ENCODE measurements around the gene ZFHX2.

The ZFHX2 gene

DNA sequence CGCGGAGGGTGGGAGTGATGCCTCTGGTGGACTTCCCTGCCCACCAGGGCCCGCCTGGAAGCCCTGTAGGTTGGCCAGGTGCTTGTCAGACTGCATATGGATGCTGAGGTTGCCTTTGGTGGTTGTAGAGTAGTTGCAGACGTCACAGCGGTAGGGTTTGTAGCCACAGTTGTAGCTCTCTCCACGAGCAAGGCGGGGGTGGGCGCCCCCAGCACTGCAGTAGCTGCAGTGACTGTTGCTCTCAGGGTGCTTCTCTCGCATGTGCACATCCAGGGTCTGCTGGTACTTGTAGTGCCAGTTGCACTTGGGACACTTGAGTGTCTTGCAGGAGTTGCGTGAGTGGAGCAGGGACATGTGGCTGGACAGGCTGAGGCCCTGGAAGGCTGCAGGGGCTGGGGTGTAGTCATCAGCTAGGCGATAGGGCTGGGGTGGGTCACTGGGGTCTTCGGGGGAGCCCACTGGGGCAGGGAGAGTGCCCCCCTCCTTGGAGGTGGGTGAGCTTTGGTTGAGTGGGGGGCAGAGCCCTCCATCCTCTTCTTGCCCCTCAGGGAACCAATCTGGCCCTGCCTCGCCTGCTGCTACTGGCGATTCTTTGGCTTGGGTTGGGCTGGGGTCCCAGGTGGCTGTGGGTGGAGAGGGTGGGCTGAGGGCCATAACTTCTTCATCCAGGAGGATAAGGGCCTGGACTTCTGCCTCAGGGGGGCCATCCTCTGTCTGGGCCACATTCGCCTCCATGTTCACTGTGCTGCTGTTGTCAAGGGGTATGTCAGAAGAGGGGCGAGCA, 17.7 kb downstream of the ZFHX2 start:
- no peak for TF ChIP-seq POLR2A (IDR thresholded peaks at IDR 0.05; ENCODE audit: low read depth, low read length)
- no peak for FAIRE-seq

DNA sequence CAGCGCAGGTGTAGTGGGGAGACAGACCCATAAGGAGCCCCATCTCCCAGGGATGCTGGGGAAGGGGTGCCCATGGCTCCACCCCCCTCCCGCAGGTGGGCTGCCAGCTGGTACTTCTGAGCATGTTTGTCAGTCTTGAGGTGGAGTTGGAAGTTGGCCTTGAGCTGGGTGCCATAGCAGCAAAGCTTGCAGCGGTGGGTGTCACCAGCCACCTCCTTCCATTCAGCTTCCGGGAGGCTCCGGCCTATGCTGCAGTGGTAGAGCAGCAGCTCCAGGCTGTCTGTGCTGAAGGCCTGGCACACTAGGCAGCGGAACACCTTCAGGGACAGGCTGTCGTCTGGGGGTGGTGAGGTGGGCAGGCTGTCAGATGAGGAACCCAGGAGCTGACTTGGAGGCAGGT, 18.9 kb downstream of the ZFHX2 start:
- no peak for TF ChIP-seq POLR2A (IDR thresholded peaks at IDR 0.05; ENCODE audit: low read depth, low read length)
- DNase-seq (ENCODE audit: insufficient read length, low spot score), result no peak
- FAIRE-seq, result no peak

More for the DNA sequence above, 17.7 kb downstream of the ZFHX2 start:
- no peak for DNase-seq (ENCODE audit: insufficient read length, low spot score)

DNA sequence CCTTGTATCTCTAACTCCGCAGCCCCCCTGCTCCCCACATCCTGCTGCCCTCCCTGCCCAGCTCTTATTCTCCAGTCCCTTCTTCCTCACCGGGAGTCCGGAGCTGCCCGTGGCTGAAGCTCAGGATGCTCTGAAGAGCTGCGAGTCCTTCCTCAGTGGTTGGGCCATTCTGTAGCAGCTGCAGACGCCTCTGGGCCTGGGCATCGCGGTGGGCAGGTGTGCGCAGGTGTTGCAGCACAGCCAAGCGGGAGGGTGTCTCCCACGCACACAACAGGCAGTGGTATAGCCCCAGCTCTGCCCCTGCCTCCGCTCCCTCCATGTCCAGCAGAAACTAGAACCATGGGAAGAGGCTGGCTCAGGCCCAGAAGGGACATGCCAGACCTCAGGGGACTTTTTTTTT, 20.2 kb downstream of the ZFHX2 start:
- TF ChIP-seq POLR2A (IDR thresholded peaks at IDR 0.05; ENCODE audit: low read depth, low read length), result no peak
- FAIRE-seq (no peak), DNase-seq (ENCODE audit: insufficient read length, low spot score) (no peak)

DNA sequence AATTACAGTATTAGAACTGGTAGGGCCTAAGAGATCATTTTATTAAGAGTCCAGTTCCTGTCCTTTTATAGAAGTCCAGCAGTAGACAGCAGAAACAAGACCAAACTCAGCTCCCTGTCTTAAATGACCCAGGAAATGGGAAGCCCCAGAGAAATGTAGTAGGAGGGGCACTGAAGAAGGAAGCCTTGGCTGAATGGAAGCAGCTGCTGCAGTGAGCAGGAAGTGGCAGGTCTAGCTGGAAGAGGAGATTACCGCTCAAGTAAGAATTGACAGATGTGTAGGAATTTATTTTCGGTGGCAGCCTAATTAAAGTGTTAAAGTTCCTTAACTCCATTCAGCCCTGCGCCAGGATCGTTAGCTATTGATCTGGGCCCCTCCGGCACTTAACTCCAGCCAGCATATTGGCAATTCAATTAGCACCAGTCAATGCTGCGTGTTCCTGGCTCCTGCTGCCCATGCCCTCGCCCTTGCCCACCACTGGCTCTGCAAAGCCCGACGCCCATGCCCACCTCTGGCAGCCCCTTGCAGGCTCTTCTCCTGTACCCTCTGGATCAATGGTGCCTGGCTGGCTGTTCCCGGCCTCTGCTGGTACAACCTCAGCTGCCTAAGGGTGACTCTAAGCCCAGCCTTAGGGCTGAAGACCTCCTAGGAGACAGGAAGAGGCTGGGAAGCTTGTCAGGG, 21.1 kb downstream of the ZFHX2 start:
- no peak for DNase-seq (ENCODE audit: insufficient read length, low spot score)
- no peak for FAIRE-seq

DNA sequence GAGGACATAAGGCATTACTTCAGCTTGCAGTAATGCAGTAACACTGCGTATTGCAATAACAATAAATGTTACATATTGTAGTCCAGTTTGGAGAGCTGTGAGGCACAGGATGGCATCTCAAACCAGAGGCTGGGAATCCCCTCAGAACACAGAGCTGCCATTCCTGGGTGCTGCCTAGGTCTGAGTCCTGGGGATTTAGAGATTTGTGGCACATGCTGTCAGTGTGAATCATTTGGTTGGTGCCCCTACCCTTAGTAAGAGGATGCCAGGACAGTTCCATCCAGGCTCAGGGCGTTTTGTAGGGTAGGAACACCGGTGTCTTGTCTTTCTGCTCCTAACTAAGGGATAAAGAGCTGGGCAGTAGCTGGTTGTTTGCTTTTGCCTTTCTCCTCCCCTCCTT, 22.5 kb downstream of the ZFHX2 start:
- TF ChIP-seq POLR2A (IDR thresholded peaks at IDR 0.05; ENCODE audit: low read depth, low read length), result no peak
- DNase-seq (ENCODE audit: insufficient read length, low spot score) (no peak), FAIRE-seq (no peak)

More for the DNA sequence above, 21.1 kb downstream of the ZFHX2 start:
- no peak for TF ChIP-seq POLR2A (IDR thresholded peaks at IDR 0.05; ENCODE audit: low read depth, low read length)

DNA sequence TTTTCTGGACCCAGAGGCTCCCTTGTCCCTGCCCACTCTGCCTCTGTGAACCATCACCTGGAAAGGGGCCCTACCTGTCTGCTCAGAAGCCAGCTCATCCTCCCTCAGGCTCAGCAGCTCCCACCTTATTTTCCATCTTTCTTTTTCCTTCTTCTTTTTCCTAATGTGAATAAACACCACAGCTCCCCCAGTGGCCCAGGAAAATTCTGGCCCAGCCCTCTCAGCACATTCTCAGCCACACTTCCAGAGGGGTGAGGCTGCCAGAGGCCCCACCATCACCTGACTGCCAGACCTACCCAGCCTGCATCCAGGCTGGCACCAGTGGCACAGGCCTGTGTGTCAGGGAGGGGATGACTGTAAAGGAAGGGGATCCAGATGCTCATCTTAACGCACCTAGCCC, 23.0 kb downstream of the ZFHX2 start:
- DNase-seq (ENCODE audit: insufficient read length, low spot score) (no peak), FAIRE-seq (no peak)
- no peak for TF ChIP-seq POLR2A (IDR thresholded peaks at IDR 0.05; ENCODE audit: low read depth, low read length)

DNA sequence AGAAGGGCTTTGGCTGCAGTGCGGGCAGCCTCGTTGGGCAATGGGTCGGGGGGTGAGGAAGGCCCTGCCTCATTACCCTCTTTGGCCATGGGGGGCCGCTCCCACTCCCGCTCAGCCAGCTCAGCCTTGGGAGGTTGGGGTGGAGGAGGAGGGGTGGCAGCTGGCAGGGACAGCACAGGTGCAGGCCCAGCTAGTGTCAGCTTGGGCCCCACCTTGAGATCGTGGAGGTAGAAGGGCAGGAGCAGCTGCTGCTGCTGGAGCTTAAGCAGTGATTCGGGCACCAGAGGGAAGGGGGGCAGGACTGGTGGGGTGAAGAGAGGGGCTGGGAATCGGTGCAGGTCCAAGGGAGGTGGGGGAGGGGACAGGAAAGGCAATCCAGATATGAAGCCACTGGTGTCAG, 26.0 kb downstream of the ZFHX2 start:
- TF ChIP-seq POLR2A (IDR thresholded peaks at IDR 0.05; ENCODE audit: low read depth, low read length), result no peak
- DNase-seq (ENCODE audit: insufficient read length, low spot score), result no peak
- no peak for FAIRE-seq

DNA sequence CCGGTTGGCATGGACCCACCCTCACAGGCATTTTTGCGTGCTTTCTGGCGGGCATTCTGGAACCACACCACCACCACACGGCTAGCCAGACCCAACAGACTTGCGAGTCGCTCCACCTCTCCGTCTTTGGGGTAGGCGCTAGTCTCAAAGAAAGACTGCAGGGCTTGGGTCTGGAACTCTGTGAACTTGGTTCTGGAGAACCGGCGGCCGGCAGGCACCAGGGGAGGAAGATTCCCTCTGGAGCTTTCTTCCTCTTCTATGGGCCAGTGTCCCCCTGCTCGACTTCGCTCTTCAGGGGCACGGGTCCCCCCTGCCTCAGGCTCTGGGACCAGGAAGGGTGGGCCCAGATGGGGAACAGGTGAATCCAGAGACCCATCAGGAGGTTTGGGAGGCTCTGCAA, 26.6 kb downstream of the ZFHX2 start:
- no peak for FAIRE-seq
- DNase-seq (ENCODE audit: insufficient read length, low spot score), result no peak
- TF ChIP-seq POLR2A (IDR thresholded peaks at IDR 0.05; ENCODE audit: low read depth, low read length), result no peak

DNA sequence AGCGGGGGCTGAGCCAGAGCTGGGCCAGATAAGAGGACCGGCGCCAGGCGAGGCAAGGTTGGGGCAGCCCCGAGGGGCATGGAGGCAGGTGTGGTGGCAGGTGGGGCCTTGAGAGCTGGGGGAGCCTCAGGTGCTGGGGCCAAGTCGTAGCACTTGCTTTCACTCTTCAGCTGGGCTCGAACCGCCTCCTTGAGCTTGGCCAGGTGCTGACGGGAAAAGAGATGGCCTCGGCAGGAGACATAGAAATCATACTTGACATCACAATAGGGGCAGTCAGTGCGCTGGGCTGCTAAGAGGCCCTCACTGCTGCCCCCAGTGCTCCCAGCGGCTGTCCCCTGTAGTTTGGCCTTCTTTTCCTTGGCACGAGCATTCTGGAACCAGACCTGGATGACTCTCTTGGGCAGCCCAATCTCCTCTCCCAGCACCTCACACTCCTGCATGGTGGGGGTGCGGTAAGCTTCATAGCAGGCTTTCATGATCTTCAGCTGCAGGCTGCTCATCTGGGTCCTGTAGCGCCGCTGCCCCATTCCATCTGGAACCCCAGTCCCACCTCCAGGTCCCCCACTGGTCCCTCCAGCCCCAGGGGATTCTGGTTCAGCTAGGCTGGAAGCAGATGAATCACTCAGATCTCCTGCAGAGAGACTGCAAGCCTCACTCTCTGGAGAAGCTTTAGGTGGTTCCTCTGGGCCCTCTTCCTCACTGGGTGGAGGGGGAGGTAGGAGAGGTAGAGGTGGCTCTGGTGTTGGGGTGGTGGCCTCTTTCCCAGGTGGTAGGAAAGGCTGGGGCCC, 28.1 kb downstream of the ZFHX2 start:
- no peak for TF ChIP-seq POLR2A (IDR thresholded peaks at IDR 0.05; ENCODE audit: low read depth, low read length)
- no peak for FAIRE-seq
- no peak for DNase-seq (ENCODE audit: insufficient read length, low spot score)

DNA sequence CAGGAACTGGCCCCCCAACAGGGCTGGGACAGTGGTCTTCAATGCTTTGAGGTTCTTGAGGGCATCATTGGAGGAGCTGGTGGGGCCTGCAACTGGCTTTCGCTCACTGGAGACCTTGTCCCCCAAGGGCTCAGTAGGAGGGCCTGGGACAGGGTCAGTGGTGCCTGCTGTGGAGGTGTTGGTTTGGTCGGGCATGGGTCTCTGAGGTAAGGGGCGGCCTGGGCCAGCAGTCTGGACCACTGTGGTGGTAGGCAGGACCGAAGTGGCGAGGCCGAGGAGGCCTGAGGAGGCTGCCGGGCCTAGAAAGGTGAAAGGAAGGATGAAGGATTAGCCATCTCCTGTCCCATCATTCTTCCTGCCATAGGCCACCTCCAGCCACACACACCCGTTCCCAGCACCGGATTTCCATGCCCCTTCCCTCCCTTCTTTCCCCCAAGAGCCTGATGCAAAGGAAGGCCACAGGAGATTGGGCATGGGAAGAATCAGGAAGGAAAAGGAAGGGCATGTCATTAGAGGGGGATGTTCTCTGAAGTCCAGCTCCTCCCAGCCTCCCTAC, 28.8 kb downstream of the ZFHX2 start:
- DNase-seq (ENCODE audit: insufficient read length, low spot score) (no peak), FAIRE-seq (no peak)
- TF ChIP-seq POLR2A (IDR thresholded peaks at IDR 0.05; ENCODE audit: low read depth, low read length), result no peak

DNA sequence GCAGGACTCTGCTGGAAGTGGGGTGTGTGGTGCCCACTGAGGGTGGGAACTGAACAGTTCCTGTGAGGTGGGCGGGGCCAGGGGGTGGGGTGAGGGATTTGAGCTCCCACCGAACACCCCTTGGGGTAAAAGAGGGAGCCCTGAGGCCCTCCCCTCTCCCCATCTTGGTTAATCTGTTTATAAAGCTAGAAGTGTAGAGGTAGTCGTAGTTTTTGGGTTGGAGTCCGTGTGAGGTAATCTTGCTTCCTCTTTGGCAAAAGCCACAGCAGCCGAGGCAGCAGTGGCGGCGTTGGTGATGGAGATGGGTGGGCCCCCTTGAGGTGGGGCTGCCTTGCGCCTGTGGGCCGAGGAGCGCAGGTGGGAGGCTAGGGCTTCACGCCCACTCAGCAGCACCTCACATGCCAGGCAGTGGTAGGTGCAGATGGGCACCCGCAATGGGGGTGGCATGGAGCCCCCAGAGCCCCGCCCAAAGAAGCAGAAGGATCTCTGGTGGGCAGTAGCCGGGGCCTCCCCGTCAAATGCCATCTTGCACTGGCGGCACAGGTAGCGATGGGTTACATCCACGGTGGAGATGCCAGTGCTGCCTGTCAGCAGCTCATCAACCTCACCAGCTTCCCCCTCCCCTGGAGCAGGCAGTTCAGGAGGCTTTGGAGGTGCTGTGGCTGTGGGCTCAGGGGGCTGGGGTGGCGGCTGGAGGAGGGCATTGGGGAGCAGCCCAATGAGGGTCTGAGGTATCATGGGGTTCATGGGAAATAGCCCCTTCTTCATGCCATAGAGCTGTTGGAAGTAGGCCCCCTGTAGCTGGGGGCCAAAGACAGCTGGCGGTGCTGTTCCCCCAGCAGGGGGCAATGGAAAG, 29.6 kb downstream of the ZFHX2 start:
- DNase-seq (ENCODE audit: insufficient read length, low spot score) (no peak), FAIRE-seq (no peak)
- TF ChIP-seq POLR2A (IDR thresholded peaks at IDR 0.05; ENCODE audit: low read depth, low read length), result no peak

DNA sequence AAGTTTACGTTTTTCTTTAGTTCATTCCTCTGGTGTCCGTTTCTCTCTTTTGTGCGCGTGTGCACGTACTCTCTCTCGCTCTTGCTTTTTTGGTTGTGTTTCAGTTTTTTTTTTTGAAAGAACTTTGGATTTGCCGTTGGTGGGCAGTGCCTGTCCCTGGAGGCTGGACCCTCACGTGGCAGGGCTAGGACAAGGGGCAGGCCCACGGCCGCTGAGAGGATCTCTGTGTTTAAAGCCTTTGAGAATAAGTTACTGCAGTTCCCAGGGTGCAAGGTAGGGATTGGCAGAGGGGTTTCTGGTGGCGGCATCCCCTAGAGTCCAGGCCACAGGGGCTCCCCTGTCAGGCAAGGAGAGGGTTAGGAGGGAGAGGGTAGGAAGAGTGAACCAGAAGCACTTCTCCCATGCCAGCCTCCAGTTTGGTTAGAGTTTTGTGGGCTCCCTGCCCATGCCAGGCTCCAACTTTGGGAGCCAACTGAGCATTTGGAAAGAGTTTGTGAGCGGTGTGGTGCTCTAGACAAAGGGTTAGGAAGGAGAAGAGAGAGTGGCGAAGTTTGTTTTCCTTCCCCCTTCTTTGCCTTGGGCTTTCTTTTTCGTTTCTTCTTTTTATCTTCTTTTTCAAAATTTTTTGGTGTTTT, 30.5 kb downstream of the ZFHX2 start:
- no peak for DNase-seq (ENCODE audit: insufficient read length, low spot score)
- FAIRE-seq, result no peak
- no peak for TF ChIP-seq POLR2A (IDR thresholded peaks at IDR 0.05; ENCODE audit: low read depth, low read length)

DNA sequence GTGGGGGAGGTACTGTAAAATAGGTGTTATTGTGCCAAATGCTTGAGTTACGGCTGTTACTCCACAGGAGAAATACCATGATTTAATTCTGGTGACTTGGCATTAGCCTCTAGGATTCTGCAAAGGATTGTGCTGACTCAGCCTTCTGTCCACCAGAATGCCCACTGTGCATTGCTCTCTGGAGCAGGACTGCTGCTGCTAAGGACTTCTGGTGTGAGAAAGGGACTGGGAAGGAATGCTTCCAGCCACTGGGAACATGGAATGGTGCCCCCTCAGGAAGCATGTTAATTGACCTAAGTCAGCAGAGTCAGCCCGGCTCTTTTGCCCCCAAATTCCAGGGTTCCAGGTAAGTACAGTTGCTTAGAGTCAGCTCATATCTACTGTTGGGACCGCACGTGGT, 32.9 kb downstream of the ZFHX2 start:
- DNase-seq (ENCODE audit: insufficient read length, low spot score) (no peak), FAIRE-seq (no peak)
- TF ChIP-seq POLR2A (IDR thresholded peaks at IDR 0.05; ENCODE audit: low read depth, low read length), result no peak

Data from H54 (cell line).